Gastroesophageal sphincter (tissue), 3 donors: ENCODE measurements around the gene CSMD2.

Experiments used
- EP300 ChIP-seq: sonication (generic); formaldehyde crosslinking; IDR thresholded peaks from one replicate; pipeline ENCODE4 v1.6.1; 2017; ENCODE audit warnings: antibody characterized with exemption, mild to moderate bottlenecking
- POLR2A ChIP-seq, 2 donors: fragments of 450-650 bp; IDR thresholded peaks; one replicate each; pipeline ENCODE4 v1.6.1; 2017; ENCODE audit warnings: antibody characterized with exemption in 2 of 2, mild to moderate bottlenecking in 2 of 2, moderate library complexity in 1 of 2
- POLR2AphosphoS5 ChIP-seq: sonication (generic); formaldehyde crosslinking; IDR thresholded peaks from one replicate; pipeline ENCODE4 v1.6.1; 2017; ENCODE audit warnings: antibody characterized with exemption
- TF ChIP-seq, protein P1 (sequence below), 4 experiments: fragments of 200-600 bp in 2 of 4; fragments of 450-650 bp in 2 of 4; sonication (generic) in 1 of 4; IDR thresholded peaks; one replicate each; pipeline ENCODE4 v1.5.1; 2017 to 2019; ENCODE audit warnings: antibody characterized with exemption in 4 of 4, mild to moderate bottlenecking in 2 of 4, moderate library complexity in 2 of 4

DNA sequence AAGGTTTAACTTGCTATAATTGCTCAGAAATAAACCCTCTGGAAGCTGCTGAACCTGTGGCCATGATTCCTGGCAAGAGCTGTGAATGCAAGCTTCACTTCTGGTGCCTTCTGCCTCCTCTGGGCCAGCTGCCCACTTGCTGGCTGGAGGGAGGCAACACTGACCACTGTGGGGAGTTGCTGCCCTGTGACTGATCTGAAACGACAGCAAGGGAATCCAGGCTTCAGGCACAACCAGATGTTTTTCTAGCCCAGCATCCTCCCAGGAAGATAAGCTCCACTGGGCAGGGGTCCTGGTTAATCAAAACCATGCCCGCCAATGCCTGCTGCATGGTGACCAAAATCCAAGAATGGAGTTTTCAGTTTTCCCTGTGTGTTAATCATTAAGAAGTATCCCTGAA lies 481.1 kb downstream of the CSMD2 start:
- no peak for TF ChIP-seq POLR2A (IDR thresholded peaks at IDR 0.05)
- TF ChIP-seq, protein P1, sequence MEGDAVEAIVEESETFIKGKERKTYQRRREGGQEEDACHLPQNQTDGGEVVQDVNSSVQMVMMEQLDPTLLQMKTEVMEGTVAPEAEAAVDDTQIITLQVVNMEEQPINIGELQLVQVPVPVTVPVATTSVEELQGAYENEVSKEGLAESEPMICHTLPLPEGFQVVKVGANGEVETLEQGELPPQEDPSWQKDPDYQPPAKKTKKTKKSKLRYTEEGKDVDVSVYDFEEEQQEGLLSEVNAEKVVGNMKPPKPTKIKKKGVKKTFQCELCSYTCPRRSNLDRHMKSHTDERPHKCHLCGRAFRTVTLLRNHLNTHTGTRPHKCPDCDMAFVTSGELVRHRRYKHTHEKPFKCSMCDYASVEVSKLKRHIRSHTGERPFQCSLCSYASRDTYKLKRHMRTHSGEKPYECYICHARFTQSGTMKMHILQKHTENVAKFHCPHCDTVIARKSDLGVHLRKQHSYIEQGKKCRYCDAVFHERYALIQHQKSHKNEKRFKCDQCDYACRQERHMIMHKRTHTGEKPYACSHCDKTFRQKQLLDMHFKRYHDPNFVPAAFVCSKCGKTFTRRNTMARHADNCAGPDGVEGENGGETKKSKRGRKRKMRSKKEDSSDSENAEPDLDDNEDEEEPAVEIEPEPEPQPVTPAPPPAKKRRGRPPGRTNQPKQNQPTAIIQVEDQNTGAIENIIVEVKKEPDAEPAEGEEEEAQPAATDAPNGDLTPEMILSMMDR (IDR thresholded peaks at IDR 0.05): no peak
- TF ChIP-seq EP300: no peak
- no peak for TF ChIP-seq POLR2AphosphoS5
